HG03571 (cell line): ENCODE results near the gene TMUB1.

Experiments used
- ATAC-seq: cut with Tn5 transposase; IDR thresholded peaks from one replicate; pipeline ENCODE4 v1.9.1; 2021; ENCODE audit not compliant: unreplicated experiment

Gene TMUB1

GRCh38 chr7:151035026-151035717, 48.1 kb downstream of the TMUB1 start:
- no peak for ATAC-seq

- no peak for ATAC-seq
Observed at GRCh38 chr7:151034312-151035025, 48.8 kb downstream of the TMUB1 start.

- ATAC-seq = no peak
Observed at GRCh38 chr7:151033864-151034249, 49.4 kb downstream of the TMUB1 start.

GRCh38 chr7:151032936-151033863, 50.1 kb downstream of the TMUB1 start:
- no peak for ATAC-seq
